Endodermal cell (in vitro differentiated cells): ENCODE results near the gene ATP1B2. TPM values are rescaled to one million over a fixed set of nuclear protein-coding genes. Genes with fewer than 3 reads are reported as not detected.
A peak's percentile ranks its signal among the peaks of the same experiment; 100 is the strongest.

Experiments used
- DNase-seq: peaks from one replicate; pipeline ENCODE4 v3.0.0-alpha.2; 2017
- H3K27ac ChIP-seq: 2 replicates; pipeline ENCODE4 v1.5.1; 2013; ENCODE audit warnings: mild to moderate bottlenecking, low read depth, low read length, moderate library complexity
- H3K27me3 ChIP-seq: 2 replicates; pipeline ENCODE4 v1.6.1; 2013; ENCODE audit warnings: mild to moderate bottlenecking, low read length, moderate library complexity; ENCODE audit not compliant: insufficient read depth, control insufficient read depth, poor library complexity, severe bottlenecking
- H3K36me3 ChIP-seq: 2 replicates; pipeline ENCODE4 v1.7.0; 2013; ENCODE audit warnings: mild to moderate bottlenecking, low read length, moderate library complexity; ENCODE audit not compliant: control insufficient read depth, insufficient read depth
- H3K4me1 ChIP-seq: one replicate; pipeline ENCODE4 v1.7.0; 2013; ENCODE audit warnings: low read length; ENCODE audit not compliant: control insufficient read depth, insufficient read depth
- H3K4me3 ChIP-seq: 2 replicates; pipeline ENCODE4 v1.5.1; 2013; ENCODE audit warnings: mild to moderate bottlenecking, low read length, moderate library complexity
- H3K9ac ChIP-seq: 2 replicates; pipeline ENCODE4 v1.6.1; 2013; ENCODE audit warnings: mild to moderate bottlenecking, low read length, moderate library complexity; ENCODE audit not compliant: poor library complexity, severe bottlenecking; ENCODE audit errors: extremely low read depth
- H3K9me3 ChIP-seq: 2 replicates; pipeline ENCODE4 v1.6.1; 2013; ENCODE audit warnings: mild to moderate bottlenecking, low read length, moderate library complexity; ENCODE audit not compliant: control insufficient read depth
- H3K27ac Mint-ChIP-seq: 2 replicates; pipeline ENCODE4 v1.8.0; 2020; ENCODE audit warnings: mixed read lengths
- H3K27me3 Mint-ChIP-seq: 2 replicates; pipeline ENCODE4 v1.8.0; 2021; ENCODE audit warnings: mild to moderate bottlenecking, mixed read lengths; ENCODE audit not compliant: insufficient read depth
- H3K36me3 Mint-ChIP-seq: 2 replicates; pipeline ENCODE4 v1.8.0; 2020; ENCODE audit warnings: low read depth, mixed read lengths
- H3K4me1 Mint-ChIP-seq: 2 replicates; pipeline ENCODE4 v1.8.0; 2020; ENCODE audit warnings: mixed read lengths
- H3K4me3 Mint-ChIP-seq: 2 replicates; pipeline ENCODE4 v1.8.0; 2020; ENCODE audit warnings: mild to moderate bottlenecking, moderate library complexity, mixed read lengths
- H3K9me3 Mint-ChIP-seq: 2 replicates; pipeline ENCODE4 v1.8.0; 2020; ENCODE audit warnings: mild to moderate bottlenecking, mixed read lengths
- CTCF ChIP-seq: fragments of 200-600 bp; sonication (generic); conservative IDR thresholded peaks from 2 replicates; pipeline ENCODE4 v1.5.0; 2021; ENCODE audit warnings: antibody characterized with exemption, mild to moderate bottlenecking
- WGBS, 2 experiments: methylation state at CpG; one replicate each; pipeline versions ENCODE4 v1.1.5 to v1.1.7; 2013; ENCODE audit warnings: missing lambda C conversion rate in 2 of 2, mixed read lengths in 1 of 2; ENCODE audit not compliant: insufficient coverage in 1 of 2, insufficient read length in 1 of 2; 5-methylcytosine and 5-hydroxymethylcytosine counted together
- total RNA-seq, 2 donors: library from RNA; stranded (reverse); fragmentation: NEBNext Ultra II Directional in 1 of 2; extraction: Animal tissue kit (Norgen Biotek cat#: 25700) in 1 of 2; gene quantifications; 2 replicates in 1 of 2; 3 replicates in 1 of 2; pipeline ENCODE4 v1.2.1, GENCODE V29; 2021

The ATP1B2 gene
- total RNA-seq, 2 donors from 2014 or later, result 6.4 to 7.5 TPM

- Histone ChIP-seq H3K4me3 (no peak overlapping the region), H3K9ac (no peak overlapping the region), H3K9me3 (no peaks in the 10 kb centered on the region), H3K27ac (no peak overlapping the region), H3K36me3 (peaks cover 8% of the 10 kb centered on the region), H3K27me3 (no peaks in the 10 kb centered on the region), H3K4me1 (no peaks in the 10 kb centered on the region)
- Mint-ChIP-seq H3K9me3 (no peaks in the 10 kb centered on the region), H3K4me1 (no peaks in the 10 kb centered on the region), H3K27ac (peak overlapping the region; percentile 31), H3K36me3 (peaks cover 46% of the 10 kb centered on the region), H3K4me3 (no peak overlapping the region), H3K27me3 (no peaks in the 10 kb centered on the region)
- 95 to 98% methylated on average over 10 of the region's 10 CpGs for WGBS, 2 experiments
- TF ChIP-seq CTCF, result no peak
- DNase-seq, result no peak
These were observed 44.9 kb downstream of the ATP1B2 start for GRCh38 chr17:7695586-7695985.

- Mint-ChIP-seq H3K9me3 (no peaks in the 10 kb centered on the region), H3K27me3 (no peaks in the 10 kb centered on the region), H3K4me3 (no peak overlapping the region), H3K27ac (no peak overlapping the region), H3K4me1 (no peaks in the 10 kb centered on the region), H3K36me3 (peaks cover 44% of the 10 kb centered on the region)
- H3K9ac ChIP-seq, result no peak overlapping the region
- no peaks in the 10 kb centered on the region for H3K4me1 ChIP-seq
- H3K9me3 ChIP-seq, result no peaks in the 10 kb centered on the region
- no peak for TF ChIP-seq CTCF
- H3K27ac ChIP-seq, result no peak overlapping the region
- 96% methylated on average over 2 to 4 of the region's 4 CpGs for WGBS, 2 experiments
- no peaks in the 10 kb centered on the region for H3K27me3 ChIP-seq
- peaks cover 11% of the 10 kb centered on the region for H3K36me3 ChIP-seq
- DNase-seq, result no peak
- H3K4me3 ChIP-seq, result no peak overlapping the region
These were observed 47.3 kb downstream of the ATP1B2 start for GRCh38 chr17:7697828-7698588.

- no peak overlapping the region for H3K9ac ChIP-seq
- peaks cover 11% of the 10 kb centered on the region for H3K4me1 Mint-ChIP-seq
- H3K36me3 Mint-ChIP-seq, result peaks cover 28% of the 10 kb centered on the region
- peaks cover 11% of the 10 kb centered on the region for H3K36me3 ChIP-seq
- no peak for DNase-seq
- H3K27me3 ChIP-seq, result no peaks in the 10 kb centered on the region
- no peak overlapping the region for H3K27ac ChIP-seq
- H3K27me3 Mint-ChIP-seq, result peaks cover 9% of the 10 kb centered on the region
- no peak overlapping the region for H3K4me3 ChIP-seq
- WGBS, 2 experiments, result 93 to 94% methylated on average over 4 to 7 of the region's 7 CpGs
- H3K9me3 ChIP-seq, result no peaks in the 10 kb centered on the region
- H3K4me1 ChIP-seq, result no peaks in the 10 kb centered on the region
- H3K27ac Mint-ChIP-seq, result no peak overlapping the region
- no peak for TF ChIP-seq CTCF
- no peaks in the 10 kb centered on the region for H3K9me3 Mint-ChIP-seq
- H3K4me3 Mint-ChIP-seq, result no peak overlapping the region
These were observed 49.8 kb downstream of the ATP1B2 start for GRCh38 chr17:7700510-7700909.
